ENCODE results near the gene MACROD1.

DNA sequence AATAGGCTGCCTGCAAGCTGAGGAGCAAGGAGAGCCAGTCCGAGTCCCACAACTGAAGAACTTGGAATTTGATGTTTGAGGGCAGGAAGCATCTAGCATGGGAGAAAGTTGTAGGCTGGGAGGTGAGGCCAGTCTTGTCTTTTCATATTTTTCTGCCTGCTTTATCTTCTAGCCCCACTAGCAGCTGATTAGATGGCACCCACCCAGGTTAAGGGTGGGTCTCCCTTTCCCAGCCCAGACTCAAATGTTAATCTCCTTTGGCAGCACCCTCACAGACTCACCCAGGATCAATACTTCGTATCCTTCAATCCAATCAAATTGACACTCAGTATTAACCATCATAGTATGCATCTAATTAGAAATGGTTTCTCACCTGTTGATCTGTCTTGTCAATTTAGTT lies 196.5 kb downstream of the MACROD1 start:
- TF ChIP-seq POLR2A (IDR thresholded peaks at IDR 0.05; ENCODE audit: low read depth, low read length) = no peak
- no peak for TF ChIP-seq POLR2AphosphoS5 (IDR thresholded peaks at IDR 0.05; ENCODE audit: low read depth, low read length)
- TF ChIP-seq PAX5 (IDR thresholded peaks at IDR 0.05; ENCODE audit: insufficient read depth, low read length, severe bottlenecking) = no peak
